Tibial nerve (tissue), 4 donors: ENCODE data around the gene CNTN2. TPM values are rescaled to one million over a fixed set of nuclear protein-coding genes. Genes with fewer than 3 reads are reported as not detected.
A peak's percentile ranks its signal among the peaks of the same experiment; 100 is the strongest.

Experiments used
- DNase-seq, 2 donors: peaks; one replicate each; pipeline ENCODE4 v3.0.0-alpha.2; 2019; ENCODE audit warnings: low spot score in 2 of 2
- H3K27ac ChIP-seq, 4 donors: fragments of 200-600 bp; sonication (generic) in 3 of 4; one replicate each; pipeline ENCODE4 v1.5.1; 2017 to 2019; ENCODE audit warnings: mild to moderate bottlenecking in 1 of 4
- H3K27me3 ChIP-seq, 2 donors: fragments of 200-600 bp; sonication (generic) in 1 of 2; one replicate each; pipeline versions ENCODE4 v1.5.1 to v1.6.0; 2017 to 2019
- H3K36me3 ChIP-seq, 3 donors: fragments of 200-600 bp; sonication (generic); one replicate each; pipeline ENCODE4 v1.5.1; 2018 to 2019
- H3K4me1 ChIP-seq, 4 donors: fragments of 200-600 bp; sonication (generic) in 3 of 4; one replicate each; pipeline ENCODE4 v1.5.1; 2017 to 2019
- H3K4me3 ChIP-seq, 4 donors: fragments of 200-600 bp; sonication (generic) in 3 of 4; one replicate each; pipeline ENCODE4 v1.5.1; 2017 to 2019; ENCODE audit warnings: mild to moderate bottlenecking in 1 of 4, moderate library complexity in 1 of 4
- H3K9me3 ChIP-seq, 4 donors: fragments of 200-600 bp; sonication (generic) in 3 of 4; one replicate each; pipeline ENCODE4 v1.5.1; 2017 to 2019
- CTCF ChIP-seq, 5 experiments: fragments of 200-600 bp in 3 of 5; fragments of 450-650 bp in 2 of 5; sonication (generic) in 3 of 5; IDR thresholded peaks; one replicate each; pipeline ENCODE4 v1.5.1; 2016 to 2019; ENCODE audit warnings: antibody characterized with exemption in 5 of 5, mild to moderate bottlenecking in 3 of 5, moderate library complexity in 2 of 5
- EP300 ChIP-seq, 2 donors: sonication (generic); formaldehyde crosslinking; IDR thresholded peaks; one replicate each; pipeline ENCODE4 v1.6.1; 2017; ENCODE audit warnings: antibody characterized with exemption in 2 of 2, mild to moderate bottlenecking in 1 of 2
- POLR2A ChIP-seq, 2 donors: fragments of 450-650 bp; IDR thresholded peaks; one replicate each; pipeline ENCODE4 v1.6.1; 2017; ENCODE audit warnings: antibody characterized with exemption in 2 of 2, mild to moderate bottlenecking in 2 of 2, moderate library complexity in 2 of 2
- WGBS, 2 donors: methylation state at CpG; one replicate each; pipeline ENCODE4 v1.1.5; 2018; 5-methylcytosine and 5-hydroxymethylcytosine counted together
- total RNA-seq, 4 donors: library from RNA; depleted of rRNA; stranded (reverse); fragments of >200 nt; gene quantifications; one replicate each; pipeline ENCODE4 v1.1.0, GENCODE V29; 2016

The CNTN2 gene
- total RNA-seq = 10 to 100 TPM in 2 of 4 donors, 1 to 10 TPM in 2; 6.1 to 22.2 (median 12.2) TPM

GRCh38 chr1:205042911-205043806, at the start of gene CNTN2:
Gene CNTN2, plus strand, starts transcription at chr1:205043212. Its CDS starts 9,974 bp downstream, at chr1:205053186.
- Histone ChIP-seq H3K27me3 (peaks cover 0 to 42% of the 10 kb centered on the region in 2 donors), H3K27ac (peak within 1 kb of the TSS in 2 of 4 donors; percentile 59 to 62), H3K4me1 (peaks cover 0 to 28% (median 2%) of the 10 kb centered on the region in 4 donors), H3K4me3 (peak within 1 kb of the TSS; percentile 10 to 45 (median 20)), H3K9me3 (no peaks in the 10 kb centered on the region), H3K36me3 (no peaks in the 10 kb centered on the region)
- 2 to 17% methylated on average over 40 to 46 of the region's 53 CpGs for WGBS, 2 donors
- no peak for TF ChIP-seq POLR2A (IDR thresholded peaks at IDR 0.05)
- TF ChIP-seq EP300 (IDR thresholded peaks at IDR 0.05) = no peak
- TF ChIP-seq CTCF (IDR thresholded peaks at IDR 0.05) = no peak
- no peak for DNase-seq

- no peak for TF ChIP-seq CTCF (IDR thresholded peaks at IDR 0.05)
- no peak for TF ChIP-seq EP300 (IDR thresholded peaks at IDR 0.05)
- peak overlapping the region in 2 of 4 donors; percentile 86 to 90 for H3K27ac ChIP-seq
- H3K4me3 ChIP-seq = no peak overlapping the region
- H3K27me3 ChIP-seq = no peaks in the 10 kb centered on the region
- H3K36me3 ChIP-seq = no peaks in the 10 kb centered on the region
- H3K9me3 ChIP-seq = no peaks in the 10 kb centered on the region
- no peak for DNase-seq
- 85 to 88% methylated on average over 10 of the region's 10 CpGs for WGBS, 2 donors
- H3K4me1 ChIP-seq = peaks cover 0 to 66% (median 24%) of the 10 kb centered on the region in 4 donors
These were observed 48.7 kb upstream of the CNTN2 start for GRCh38 chr1:204994086-204994862.

GRCh38 chr1:204996981-204997380, 46.0 kb upstream of the CNTN2 start:
- Histone ChIP-seq H3K4me1 (peaks cover 0 to 40% (median 10%) of the 10 kb centered on the region in 4 donors), H3K27me3 (no peaks in the 10 kb centered on the region), H3K27ac (peak overlapping the region in 2 of 4 donors; percentile 43 to 53), H3K4me3 (no peak overlapping the region), H3K9me3 (no peaks in the 10 kb centered on the region), H3K36me3 (no peaks in the 10 kb centered on the region)
- DNase-seq = no peak
- no peak for TF ChIP-seq CTCF (IDR thresholded peaks at IDR 0.05)
- TF ChIP-seq EP300 (IDR thresholded peaks at IDR 0.05) = no peak
- no peak for TF ChIP-seq POLR2A (IDR thresholded peaks at IDR 0.05)
- WGBS, 2 donors = 75 to 88% methylated on average over 22 of the region's 22 CpGs

- H3K27me3 ChIP-seq = no peaks in the 10 kb centered on the region
- H3K4me3 ChIP-seq = no peak overlapping the region
- TF ChIP-seq CTCF (IDR thresholded peaks at IDR 0.05) (no peak), POLR2A (IDR thresholded peaks at IDR 0.05) (no peak)
- no peaks in the 10 kb centered on the region for H3K36me3 ChIP-seq
- 50 to 55% methylated on average over 12 to 14 of the region's 16 CpGs for WGBS, 2 donors
- peak overlapping the region in 2 of 4 donors; percentile 43 to 53 for H3K27ac ChIP-seq
- H3K9me3 ChIP-seq = no peaks in the 10 kb centered on the region
- DNase-seq = no peak
- H3K4me1 ChIP-seq = peaks cover 0 to 35% (median 11%) of the 10 kb centered on the region in 4 donors
These were observed 45.2 kb upstream of the CNTN2 start for GRCh38 chr1:204997591-204998355.
